Measurements from ENCODE around the gene PLEKHA1.

GRCh38 chr10:122445904-122446303 lies 71.4 kb downstream of the PLEKHA1 start:
- TF ChIP-seq CTCF (IDR thresholded peaks at IDR 0.05) (no peak), POLR2A (IDR thresholded peaks at IDR 0.05) (no peak), POLR2AphosphoS5 (IDR thresholded peaks at IDR 0.05) (no peak)

Measured in prostate gland (tissue), 2 donors.